Lower leg skin (tissue), 3 donors: ENCODE data around the gene GPR68.
"Not testable (repeated sequence)": the region's sequence is repeated elsewhere in the genome, so short reads cannot be mapped to it uniquely, and the experiment has no call there.

ENCODE experiments used
- CTCF ChIP-seq, 3 donors: fragments of 450-650 bp; IDR thresholded peaks; one replicate each; pipeline ENCODE4 v1.5.1; 2016; ENCODE audit warnings: antibody characterized with exemption in 3 of 3, mild to moderate bottlenecking in 3 of 3, moderate library complexity in 2 of 3
- POLR2A ChIP-seq, 2 donors: fragments of 450-650 bp; IDR thresholded peaks; one replicate each; pipeline ENCODE4 v1.6.1; 2016 to 2017; ENCODE audit warnings: antibody characterized with exemption in 2 of 2, mild to moderate bottlenecking in 1 of 2, moderate library complexity in 1 of 2

GRCh38 chr14:91200802-91201201 lies 43.7 kb downstream of the GPR68 start:
- TF ChIP-seq POLR2A, CTCF (IDR thresholded peaks at IDR 0.05): not testable (repeated sequence)
